NCI-H1694 (cell line): Measurements from ENCODE around the gene RAB3IL1.

Experiments
- DNase-seq: peaks from one replicate; lab custom pipeline; 2025; lab: John Stamatoyannopoulos, UW

RAB3IL1 gene

GRCh38 chr11:61905067-61905696, 12.2 kb downstream of the RAB3IL1 start:
- no peak for DNase-seq

- no peak for DNase-seq
Observed at GRCh38 chr11:61904539-61905048, 12.8 kb downstream of the RAB3IL1 start.

GRCh38 chr11:61903845-61904244, 13.5 kb downstream of the RAB3IL1 start:
- no peak for DNase-seq

- DNase-seq, result no peak
Observed at GRCh38 chr11:61902313-61902712, 15.1 kb downstream of the RAB3IL1 start.

GRCh38 chr11:61901397-61901796, 16.0 kb downstream of the RAB3IL1 start:
- DNase-seq, result no peak

- no peak for DNase-seq
Observed at GRCh38 chr11:61900251-61900650, 17.1 kb downstream of the RAB3IL1 start.

- DNase-seq, result peak; percentile 49
Observed at GRCh38 chr11:61899146-61899841, 18.1 kb downstream of the RAB3IL1 start.

GRCh38 chr11:61898247-61898582, 19.2 kb downstream of the RAB3IL1 start:
- no peak for DNase-seq

- DNase-seq, result peak; percentile 41
Observed at GRCh38 chr11:61897387-61898246, 19.7 kb downstream of the RAB3IL1 start.

GRCh38 chr11:61896665-61897386, 20.5 kb downstream of the RAB3IL1 start:
- DNase-seq, result no peak

- DNase-seq, result no peak
Observed at GRCh38 chr11:61895718-61896059, 21.7 kb downstream of the RAB3IL1 start.

GRCh38 chr11:61895046-61895717, 22.2 kb downstream of the RAB3IL1 start:
- no peak for DNase-seq

- no peak for DNase-seq
Observed at GRCh38 chr11:61893981-61894380, 23.4 kb downstream of the RAB3IL1 start.

- no peak for DNase-seq
Observed at GRCh38 chr11:61892085-61892370, 25.3 kb downstream of the RAB3IL1 start.

- peak; percentile 34 for DNase-seq
Observed at GRCh38 chr11:61891331-61892084, 25.9 kb downstream of the RAB3IL1 start, which contains the start of gene FADS3. Gene FADS3 (minus strand): TSS chr11:61891545. CDS start chr11:61891381, 164 bp downstream.

- DNase-seq, result no peak
Observed at GRCh38 chr11:61890529-61891330, 26.6 kb downstream of the RAB3IL1 start.

GRCh38 chr11:61889831-61890230, 27.5 kb downstream of the RAB3IL1 start:
- DNase-seq, result no peak

GRCh38 chr11:61888590-61888989, 28.8 kb downstream of the RAB3IL1 start:
- DNase-seq, result no peak

GRCh38 chr11:61887839-61888494, 29.4 kb downstream of the RAB3IL1 start:
- no peak for DNase-seq

- DNase-seq, result no peak
Observed at GRCh38 chr11:61886643-61887042, 30.7 kb downstream of the RAB3IL1 start.
